OCI-LY1 (cell line): Measurements from ENCODE around the gene RABGAP1L.

Experiments used
- H2AFZ ChIP-seq: fragments of 200-600 bp; sonication (generic), shearing (Covaris generic); 2 replicates; pipeline ENCODE4 v1.6.0; 2014; ENCODE audit warnings: antibody characterized with exemption, mild to moderate bottlenecking, low read length
- H3F3A ChIP-seq: fragments of 200-600 bp; sonication (generic), shearing (Covaris generic); 2 replicates; pipeline ENCODE4 v1.6.0; 2014; ENCODE audit warnings: mild to moderate bottlenecking, antibody characterized with exemption, low read length, moderate library complexity; ENCODE audit not compliant: insufficient read depth
- H3K27ac ChIP-seq: fragments of 200-600 bp; sonication (generic); 2 replicates; pipeline ENCODE4 v1.5.1; 2014; ENCODE audit warnings: low read length, mixed run types, mild to moderate bottlenecking, low read depth; ENCODE audit not compliant: poor library complexity, severe bottlenecking
- H3K27me3 ChIP-seq: fragments of 200-600 bp; sonication (generic); 2 replicates; pipeline ENCODE4 v1.6.0; 2014; ENCODE audit warnings: antibody characterized with exemption, mild to moderate bottlenecking, low read length, moderate library complexity; ENCODE audit not compliant: insufficient read depth
- H3K36me3 ChIP-seq: fragments of 200-600 bp; sonication (generic); 2 replicates; pipeline ENCODE4 v1.6.1; 2014; ENCODE audit warnings: mild to moderate bottlenecking, antibody characterized with exemption, low read length, moderate library complexity, mixed read lengths; ENCODE audit not compliant: insufficient read depth
- H3K4me1 ChIP-seq: fragments of 200-600 bp; sonication (generic); 2 replicates; pipeline ENCODE4 v1.5.1; 2014; ENCODE audit warnings: mild to moderate bottlenecking, low read length, moderate library complexity; ENCODE audit not compliant: insufficient read depth, severe bottlenecking
- H3K4me2 ChIP-seq: fragments of 200-600 bp; sonication (generic), shearing (Covaris generic); 2 replicates; pipeline ENCODE4 v1.6.1; 2014; ENCODE audit warnings: low read length
- H3K4me3 ChIP-seq: fragments of 200-600 bp; sonication (generic); 2 replicates; pipeline ENCODE4 v1.5.1; 2014; ENCODE audit warnings: low read length, low read depth, mild to moderate bottlenecking, mixed read lengths; ENCODE audit not compliant: poor library complexity, severe bottlenecking
- H3K79me2 ChIP-seq: fragments of 200-600 bp; shearing (Covaris generic); 2 replicates; pipeline ENCODE4 v1.6.1; 2016; ENCODE audit warnings: mixed run types, low read length, mixed read lengths; ENCODE audit not compliant: insufficient read depth
- H3K9ac ChIP-seq: fragments of 200-600 bp; sonication (generic), shearing (Covaris generic); 2 replicates; pipeline ENCODE4 v1.6.1; 2014; ENCODE audit warnings: mild to moderate bottlenecking, low read length, mixed read lengths
- H3K9me2 ChIP-seq: fragments of 200-600 bp; sonication (generic), shearing (Covaris generic); 2 replicates; pipeline ENCODE4 v1.6.1; 2014; ENCODE audit warnings: low read depth, mild to moderate bottlenecking, low read length, mixed read lengths
- H3K9me3 ChIP-seq: fragments of 200-600 bp; shearing (Covaris generic); 2 replicates; pipeline ENCODE4 v1.6.1; 2014; ENCODE audit warnings: low read length, mixed read lengths
- H4K20me1 ChIP-seq: fragments of 200-600 bp; sonication (generic), shearing (Covaris generic); 2 replicates; pipeline ENCODE4 v1.6.0; 2016; ENCODE audit warnings: mild to moderate bottlenecking, low read length; ENCODE audit not compliant: insufficient read depth
- EZH2 ChIP-seq: fragments of 200-600 bp; sonication (generic), shearing (Covaris generic); IDR thresholded peaks from 2 replicates; pipeline ENCODE4 v1.8.0; 2017; ENCODE audit warnings: borderline replicate concordance, mixed run types, mild to moderate bottlenecking, antibody characterized with exemption, low read length, moderate library complexity, mixed read lengths
- TF ChIP-seq, protein P1 (sequence below): fragments of 200-600 bp; sonication (generic), shearing (Covaris generic); IDR thresholded peaks from 2 replicates; pipeline ENCODE4 v1.5.1; 2017; ENCODE audit warnings: mild to moderate bottlenecking, antibody characterized with exemption, low read length, moderate library complexity, mixed read lengths

Gene RABGAP1L

DNA sequence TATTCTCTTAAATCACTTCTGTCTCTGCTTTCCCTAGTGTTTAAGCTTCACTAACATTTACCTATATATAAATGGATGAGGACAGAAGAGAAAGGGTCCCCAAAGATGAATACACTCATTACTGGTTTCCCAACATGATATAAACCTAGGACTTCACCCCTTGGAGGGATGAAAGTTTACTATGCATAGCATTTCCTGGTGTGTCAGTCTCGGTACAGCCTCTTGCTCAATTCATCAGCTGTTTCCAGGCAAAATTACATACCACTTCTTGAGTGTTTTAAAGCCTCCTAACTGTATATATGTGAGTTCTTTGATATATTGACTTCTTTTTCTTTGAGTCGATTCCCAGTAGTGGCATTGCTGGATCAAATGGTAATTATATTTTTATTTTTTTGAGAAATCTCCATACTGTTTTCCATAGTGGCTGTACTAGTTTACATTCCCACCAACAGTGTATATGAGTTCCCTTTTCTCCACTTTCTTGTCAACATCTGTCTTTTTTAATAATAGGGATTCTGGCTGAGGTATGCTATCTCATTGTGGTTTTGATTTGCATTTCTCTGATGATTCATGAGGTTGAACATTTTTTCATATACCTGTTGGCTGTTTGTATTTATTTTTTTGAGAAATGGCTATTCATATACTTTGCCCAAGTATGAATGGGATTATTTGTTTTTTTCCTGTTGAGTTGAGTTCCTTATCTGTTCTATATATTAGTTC is 581.1 kb downstream of the RABGAP1L start:
- Histone ChIP-seq H2AFZ (no peak overlapping the region), H3K79me2 (no peaks in the 10 kb centered on the region), H3K27ac (peak overlapping the region; percentile 42), H3K9me2 (no peaks in the 10 kb centered on the region), H3K9me3 (no peaks in the 10 kb centered on the region), H3K9ac (no peak overlapping the region), H3K4me2 (0 out of 2 replicates have a peak overlapping the region, but pooled peaks have one; percentile 27), H3K36me3 (no peaks in the 10 kb centered on the region; the same call in 1 of the 2 replicates), H4K20me1 (no peaks in the 10 kb centered on the region), H3K4me1 (peaks cover 38% of the 10 kb centered on the region), H3K27me3 (no peaks in the 10 kb centered on the region), H3F3A (no peaks in the 10 kb centered on the region; the same call in 1 of the 2 replicates), H3K4me3 (no peak overlapping the region)
- TF ChIP-seq, protein P1, sequence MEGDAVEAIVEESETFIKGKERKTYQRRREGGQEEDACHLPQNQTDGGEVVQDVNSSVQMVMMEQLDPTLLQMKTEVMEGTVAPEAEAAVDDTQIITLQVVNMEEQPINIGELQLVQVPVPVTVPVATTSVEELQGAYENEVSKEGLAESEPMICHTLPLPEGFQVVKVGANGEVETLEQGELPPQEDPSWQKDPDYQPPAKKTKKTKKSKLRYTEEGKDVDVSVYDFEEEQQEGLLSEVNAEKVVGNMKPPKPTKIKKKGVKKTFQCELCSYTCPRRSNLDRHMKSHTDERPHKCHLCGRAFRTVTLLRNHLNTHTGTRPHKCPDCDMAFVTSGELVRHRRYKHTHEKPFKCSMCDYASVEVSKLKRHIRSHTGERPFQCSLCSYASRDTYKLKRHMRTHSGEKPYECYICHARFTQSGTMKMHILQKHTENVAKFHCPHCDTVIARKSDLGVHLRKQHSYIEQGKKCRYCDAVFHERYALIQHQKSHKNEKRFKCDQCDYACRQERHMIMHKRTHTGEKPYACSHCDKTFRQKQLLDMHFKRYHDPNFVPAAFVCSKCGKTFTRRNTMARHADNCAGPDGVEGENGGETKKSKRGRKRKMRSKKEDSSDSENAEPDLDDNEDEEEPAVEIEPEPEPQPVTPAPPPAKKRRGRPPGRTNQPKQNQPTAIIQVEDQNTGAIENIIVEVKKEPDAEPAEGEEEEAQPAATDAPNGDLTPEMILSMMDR = no peak
- TF ChIP-seq EZH2 = no peak

DNA sequence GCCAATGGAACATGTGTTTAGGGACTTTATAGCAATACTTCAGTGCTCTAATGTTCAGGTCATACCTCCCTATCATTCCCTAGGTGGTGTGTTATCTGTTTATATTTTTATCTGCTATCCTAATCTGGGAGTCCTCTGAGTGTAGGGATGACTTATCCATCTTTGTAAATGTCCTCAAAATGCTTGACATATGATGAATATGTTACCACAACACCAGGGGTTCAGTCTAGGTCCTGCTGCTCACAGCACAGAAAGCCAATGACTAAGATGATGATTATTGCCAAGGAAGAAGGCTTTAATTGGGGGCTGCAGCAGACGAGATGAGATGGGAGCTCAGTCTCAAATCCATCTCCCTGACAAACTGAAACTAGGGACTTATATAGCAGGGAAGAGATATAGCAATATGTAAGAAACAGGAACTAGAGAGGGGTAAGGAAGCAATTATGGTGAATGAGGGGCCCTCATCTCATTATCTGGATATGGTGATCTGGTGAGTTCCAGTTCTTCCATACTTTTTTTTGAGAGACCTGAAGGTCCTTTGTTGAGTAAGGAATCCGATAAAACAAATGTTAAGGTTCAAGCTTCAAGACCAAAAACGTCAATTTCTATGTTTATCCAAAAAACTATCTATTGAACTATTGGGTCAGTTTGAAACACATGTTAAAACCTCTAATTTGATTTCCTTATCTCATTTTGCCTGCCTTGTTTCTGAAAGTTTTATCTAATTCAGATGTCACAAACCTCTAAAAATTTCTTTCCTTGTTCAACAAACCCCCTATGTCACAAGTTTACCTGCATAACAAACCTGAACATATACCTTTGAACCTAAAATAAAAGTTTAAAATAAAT is 583.7 kb downstream of the RABGAP1L start:
- Histone ChIP-seq H3K9me2 (no peaks in the 10 kb centered on the region), H2AFZ (no peak overlapping the region), H3K4me2 (no peak overlapping the region), H3K9ac (no peak overlapping the region), H3K9me3 (no peaks in the 10 kb centered on the region), H3K79me2 (no peaks in the 10 kb centered on the region), H3K27ac (peak overlapping the region; percentile 38), H4K20me1 (no peaks in the 10 kb centered on the region), H3K27me3 (no peaks in the 10 kb centered on the region), H3K4me1 (peaks cover 55% of the 10 kb centered on the region), H3F3A (no peaks in the 10 kb centered on the region; the same call in 1 of the 2 replicates), H3K4me3 (no peak overlapping the region), H3K36me3 (no peaks in the 10 kb centered on the region)
- TF ChIP-seq, protein P1 = no peak
- no peak for TF ChIP-seq EZH2

DNA sequence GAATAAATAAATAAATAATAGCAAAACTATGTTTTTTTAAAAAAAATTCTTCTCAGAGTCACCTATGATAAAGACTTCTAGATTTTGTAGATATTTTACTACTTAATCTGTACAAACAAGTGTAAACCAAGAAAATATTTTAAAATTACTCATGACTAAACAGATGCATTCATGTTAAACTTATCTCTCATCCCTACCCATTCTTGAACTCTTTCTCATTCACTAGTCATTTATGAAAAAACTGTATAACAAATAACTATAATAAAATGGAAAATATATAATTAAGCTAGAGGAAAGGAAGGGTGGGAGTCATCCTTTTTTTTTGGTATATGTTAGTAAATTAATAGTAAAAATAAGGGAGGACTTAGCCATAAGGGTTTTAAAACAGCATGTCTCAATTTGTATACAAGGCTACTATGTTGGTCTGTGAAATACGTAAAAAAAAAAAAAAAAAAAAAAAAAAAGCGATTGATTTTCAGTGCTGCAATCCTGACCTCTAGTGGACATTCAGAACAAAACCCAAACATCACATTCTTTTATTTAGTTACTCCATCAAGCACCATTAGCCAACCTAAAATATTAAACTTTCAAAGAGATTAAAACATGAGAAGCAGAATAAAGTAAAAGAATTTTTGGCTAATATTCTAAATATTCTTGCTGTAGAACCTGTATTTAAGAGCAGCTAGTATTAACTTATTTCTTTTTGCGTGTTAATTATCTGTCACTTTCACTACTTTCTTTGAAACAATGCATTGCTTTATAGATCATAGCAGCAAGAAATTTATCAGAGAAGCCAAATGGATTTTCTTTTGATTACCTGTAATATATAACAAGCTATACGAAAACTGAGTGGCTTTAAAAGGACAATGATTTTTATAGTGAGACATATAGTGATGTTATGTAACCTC is 584.6 kb downstream of the RABGAP1L start:
- H3F3A ChIP-seq = no peaks in the 10 kb centered on the region; the same call in 1 of the 2 replicates
- H3K4me3 ChIP-seq = no peak overlapping the region
- no peak overlapping the region for H3K9ac ChIP-seq
- no peak overlapping the region for H2AFZ ChIP-seq
- H3K27me3 ChIP-seq = no peaks in the 10 kb centered on the region
- no peaks in the 10 kb centered on the region for H4K20me1 ChIP-seq
- no peaks in the 10 kb centered on the region for H3K9me2 ChIP-seq
- peak overlapping the region; percentile 38 for H3K27ac ChIP-seq
- no peaks in the 10 kb centered on the region for H3K79me2 ChIP-seq
- TF ChIP-seq, protein P1 = peak; percentile 69
- no peak for TF ChIP-seq EZH2
- H3K4me2 ChIP-seq = no peak overlapping the region
- no peaks in the 10 kb centered on the region for H3K9me3 ChIP-seq
- peaks cover 55% of the 10 kb centered on the region for H3K4me1 ChIP-seq
- no peaks in the 10 kb centered on the region for H3K36me3 ChIP-seq
